ENCODE data around the gene NAV2. TPM values are rescaled to one million over a fixed set of nuclear protein-coding genes. Genes with fewer than 3 reads are reported as not detected.

Gene NAV2
- total RNA-seq, 1 experiment from 2014 or later: 22.7 TPM

GRCh38 chr11:19793326-19793725 lies 80.7 kb downstream of the NAV2 start:
- intact Hi-C loops (cut with micrococcal nuclease; ENCODE audit: unreplicated experiment) (no loop called here), in situ Hi-C loops (cut with HindIII; ENCODE audit: low pct_unique_long_range_greater_than_20kb, low sequenced_read_pairs) (no loop called here)
- Histone ChIP-seq H3K9me3 (ENCODE audit: control insufficient read depth, insufficient read depth, low read depth, low read length) (no peaks in the 10 kb centered on the region), H3K36me3 (ENCODE audit: control insufficient read depth, insufficient read depth, low read length) (no peaks in the 10 kb centered on the region), H3K27ac (ENCODE audit: low read length) (no peak overlapping the region), H3K4me3 (ENCODE audit: low read depth in 2 of 2, low read length in 2 of 2) (no peak overlapping the region), H3K27me3 (ENCODE audit: control insufficient read depth, insufficient read depth, low read length) (no peaks in the 10 kb centered on the region), H3K4me1 (ENCODE audit: control insufficient read depth, insufficient read depth, low read length) (no peaks in the 10 kb centered on the region)
- TF ChIP-seq REST (IDR thresholded peaks at IDR 0.05; ENCODE audit: insufficient read depth in 1 of 2, low read depth in 2 of 2, low read length in 1 of 2) (no peak), TCF7L2 (IDR thresholded peaks at IDR 0.05; ENCODE audit: low read depth, low read length) (no peak), CTCF (IDR thresholded peaks at IDR 0.05) (no peak), POLR2AphosphoS5 (IDR thresholded peaks at IDR 0.05; ENCODE audit: low read depth, low read length) (no peak), SIN3A (IDR thresholded peaks at IDR 0.05; ENCODE audit: borderline replicate concordance, insufficient read depth, low read depth, low read length) (no peak)
- DNase-seq (ENCODE audit: low read depth, low spot score) (no peak), ATAC-seq (no peak)
- ChIA-PET CTCF (no interaction called here), POLR2A (no interaction called here)
- BruUV-seq (replicated peaks): no TSS peak

DNA sequence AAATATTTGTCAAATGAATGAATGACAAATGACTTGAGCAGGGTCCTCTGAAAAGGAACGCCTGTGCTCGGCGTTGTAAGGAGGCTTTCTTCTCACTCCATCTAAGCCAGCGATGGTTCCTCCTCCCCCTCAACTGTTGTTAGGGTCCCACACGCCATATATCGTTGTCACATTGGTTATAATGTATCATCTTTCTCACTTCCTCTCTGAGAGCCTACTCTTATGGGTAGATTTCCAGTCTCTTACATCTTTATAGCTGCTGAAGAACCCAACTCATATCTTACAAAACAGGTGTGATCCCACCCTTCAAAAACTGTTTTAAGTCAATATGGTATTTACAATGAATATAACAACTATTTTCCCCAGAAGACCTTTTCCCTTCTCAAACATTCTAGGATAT lies 81.5 kb downstream of the NAV2 start:
- Histone ChIP-seq H3K4me1 (ENCODE audit: control insufficient read depth, insufficient read depth, low read length) (no peaks in the 10 kb centered on the region), H3K9me3 (ENCODE audit: control insufficient read depth, insufficient read depth, low read depth, low read length) (no peaks in the 10 kb centered on the region), H3K27ac (ENCODE audit: low read length) (no peak overlapping the region), H3K4me3 (ENCODE audit: low read depth in 2 of 2, low read length in 2 of 2) (no peak overlapping the region), H3K27me3 (ENCODE audit: control insufficient read depth, insufficient read depth, low read length) (no peaks in the 10 kb centered on the region), H3K36me3 (ENCODE audit: control insufficient read depth, insufficient read depth, low read length) (no peaks in the 10 kb centered on the region)
- ChIA-PET POLR2A (no interaction called here), CTCF (no interaction called here)
- BruUV-seq (replicated peaks): no TSS peak
- in situ Hi-C loops (cut with HindIII; ENCODE audit: low pct_unique_long_range_greater_than_20kb, low sequenced_read_pairs): no loop called here
- intact Hi-C loops (cut with micrococcal nuclease; ENCODE audit: unreplicated experiment): no loop called here
- TF ChIP-seq CTCF (IDR thresholded peaks at IDR 0.05): no peak
- no peak for TF ChIP-seq SIN3A (IDR thresholded peaks at IDR 0.05; ENCODE audit: borderline replicate concordance, insufficient read depth, low read depth, low read length)
- TF ChIP-seq REST (IDR thresholded peaks at IDR 0.05; ENCODE audit: insufficient read depth in 1 of 2, low read depth in 2 of 2, low read length in 1 of 2): no peak
- TF ChIP-seq POLR2AphosphoS5 (IDR thresholded peaks at IDR 0.05; ENCODE audit: low read depth, low read length): no peak
- TF ChIP-seq TCF7L2 (IDR thresholded peaks at IDR 0.05; ENCODE audit: low read depth, low read length): no peak
- no peak for DNase-seq (ENCODE audit: low read depth, low spot score)
- ATAC-seq: no peak
